HCT116 (cell line): ENCODE results near the gene HLCS. TPM values are rescaled to one million over a fixed set of nuclear protein-coding genes. Genes with fewer than 3 reads are reported as not detected.

ENCODE experiments used
- ATAC-seq: fragments of 200-7000 bp; cut with Tn5 transposase; 2 replicates; pipeline ENCODE4 v1.9.1; 2020; ENCODE audit warnings: mild to moderate bottlenecking, moderate library complexity
- BruUV-seq: library from RNA; stranded (reverse); fragments of 400-500 nt; replicated peaks from 2 replicates; lab custom pipeline; 2021; lab: Mats Ljungman, UMichigan
- CTCF ChIA-PET: fragments of 300-600 bp; sonication (Branson Sonifier 250); formaldehyde crosslinking; loops from one replicate; lab custom pipeline; 2021; ENCODE audit warnings: antibody characterized with exemption; lab: Charles Lee
- POLR2A ChIA-PET: fragments of 300-600, 350-600 bp; sonication (Branson Sonifier 250); formaldehyde crosslinking; loops from one replicate; lab custom pipeline; 2021; ENCODE audit warnings: antibody characterized with exemption; lab: Charles Lee
- RAD21 ChIA-PET, 2 experiments: fragments of 300-600 bp; sonication (Branson Sonifier 250); formaldehyde crosslinking; loops; one replicate each; lab custom pipeline; 2023; ENCODE audit warnings: low total read pairs in 2 of 2; ENCODE audit not compliant: uncharacterized antibody in 2 of 2, unreplicated experiment in 2 of 2, low non-redundant PET in 1 of 2; lab: Charles Lee
- DNase-seq: peaks from one replicate; pipeline ENCODE4 v3.0.0-alpha.2; 2010; ENCODE audit warnings: low read depth, low spot score
- H2AFZ ChIP-seq: fragments of 200-600 bp; shearing (Covaris generic), sonication (generic); 2 replicates; pipeline ENCODE4 v1.6.1; 2017; ENCODE audit warnings: low read depth, mixed run types, mixed read lengths, antibody characterized with exemption, low read length; ENCODE audit not compliant: poor library complexity, severe bottlenecking
- H3K27ac ChIP-seq: 2 replicates; pipeline ENCODE4 v1.5.1; 2012; ENCODE audit warnings: low read depth, low read length
- H3K27me3 ChIP-seq: fragments of 200-600 bp; sonication (generic); 2 replicates; pipeline ENCODE4 v1.6.1; 2016; ENCODE audit warnings: mixed run types, low read length, mixed read lengths; ENCODE audit not compliant: insufficient read depth
- H3K36me3 ChIP-seq, 2 experiments: fragments of 200-500 bp in 1 of 2; fragments of 200-600 bp in 1 of 2; sonication (Bioruptor generic) in 1 of 2; sonication (generic) in 1 of 2; 2 replicates each; pipeline versions ENCODE4 v1.5.1 to v1.6.1; 2014 to 2016; ENCODE audit warnings: low read length in 2 of 2, inconsistent platforms in 1 of 2, mixed read lengths in 1 of 2, mixed run types in 1 of 2; ENCODE audit not compliant: insufficient read depth in 2 of 2, control insufficient read depth in 1 of 2
- H3K4me1 ChIP-seq, 2 experiments: fragments of 200-600 bp in 1 of 2; sonication (generic) in 1 of 2; 2 replicates each; pipeline versions ENCODE4 v1.5.1 to v1.6.1; 2012 to 2017; ENCODE audit warnings: low read length in 2 of 2, inconsistent platforms in 1 of 2, mild to moderate bottlenecking in 1 of 2, mixed read lengths in 1 of 2, mixed run types in 1 of 2, moderate library complexity in 1 of 2; ENCODE audit not compliant: insufficient read depth in 2 of 2, control insufficient read depth in 1 of 2
- H3K4me2 ChIP-seq: fragments of 200-600 bp; sonication (generic); 2 replicates; pipeline ENCODE4 v1.6.1; 2017; ENCODE audit warnings: mixed run types, low read length, mixed read lengths
- H3K4me3 ChIP-seq, 2 experiments: fragments of 200-600 bp in 1 of 2; sonication (generic) in 1 of 2; replicated peaks in 1 of 2; 2 replicates each; pipeline ENCODE4 v1.5.1; 2011 to 2016; ENCODE audit warnings: low read length in 2 of 2, control low read depth in 1 of 2, low read depth in 1 of 2, mild to moderate bottlenecking in 1 of 2, mixed read lengths in 1 of 2, mixed run types in 1 of 2
- H3K79me2 ChIP-seq: fragments of 200-600 bp; sonication (generic); 2 replicates; pipeline ENCODE4 v1.6.1; 2017; ENCODE audit warnings: mild to moderate bottlenecking, mixed run types, low read length, moderate library complexity, mixed read lengths; ENCODE audit not compliant: insufficient read depth
- H3K9ac ChIP-seq: fragments of 200-600 bp; sonication (generic); 2 replicates; pipeline ENCODE4 v1.6.1; 2016; ENCODE audit warnings: low read length, mixed read lengths
- H3K9me2 ChIP-seq: fragments of 200-600 bp; sonication (generic), shearing (Covaris generic); 2 replicates; pipeline ENCODE4 v1.6.1; 2017; ENCODE audit warnings: mixed run types, mild to moderate bottlenecking, moderate library complexity; ENCODE audit not compliant: insufficient read depth
- H3K9me3 ChIP-seq, 2 experiments: fragments of 200-500 bp in 1 of 2; fragments of 200-600 bp in 1 of 2; sonication (Bioruptor generic) in 1 of 2; sonication (generic) in 1 of 2; 2 replicates each; pipeline ENCODE4 v1.6.1; 2014 to 2017; ENCODE audit warnings: low read length in 2 of 2, mixed read lengths in 2 of 2, inconsistent platforms in 1 of 2, low read depth in 1 of 2, mild to moderate bottlenecking in 1 of 2, mixed run types in 1 of 2, moderate library complexity in 1 of 2; ENCODE audit not compliant: control insufficient read depth in 1 of 2, insufficient read depth in 1 of 2
- H4K20me1 ChIP-seq: fragments of 200-600 bp; sonication (generic), shearing (Covaris generic); 2 replicates; pipeline ENCODE4 v1.6.1; 2017; ENCODE audit warnings: mixed run types, mild to moderate bottlenecking, moderate library complexity; ENCODE audit not compliant: insufficient read depth
- CBX3 ChIP-seq: IDR thresholded peaks from 2 replicates; pipeline ENCODE4 v1.6.1; 2012; ENCODE audit warnings: low read depth
- EZH2 ChIP-seq: fragments of 200-600 bp; sonication (generic); IDR thresholded peaks from 2 replicates; pipeline ENCODE4 v1.6.1; 2017; ENCODE audit warnings: antibody characterized with exemption, mixed run types
- FOSL1 ChIP-seq: IDR thresholded peaks from 2 replicates; pipeline ENCODE4 v1.6.1; 2012; ENCODE audit warnings: low read depth
- POLR2A ChIP-seq: IDR thresholded peaks from 2 replicates; pipeline ENCODE4 v1.7.0; 2011; ENCODE audit warnings: borderline replicate concordance; ENCODE audit not compliant: insufficient read depth, insufficient read length; ENCODE audit errors: extremely low read depth
- RAD21 ChIP-seq: IDR thresholded peaks from 2 replicates; pipeline ENCODE4 v1.6.1; 2012; ENCODE audit warnings: low read depth, mild to moderate bottlenecking
- SP1 ChIP-seq: IDR thresholded peaks from 2 replicates; pipeline ENCODE4 v1.6.1; 2012; ENCODE audit warnings: low read depth
- SRF ChIP-seq: IDR thresholded peaks from 2 replicates; pipeline ENCODE4 v1.6.1; 2012; ENCODE audit warnings: low read depth
- TCF7L2 ChIP-seq: IDR thresholded peaks from 2 replicates; pipeline ENCODE4 v1.7.0; 2011; ENCODE audit warnings: borderline replicate concordance, inconsistent platforms; ENCODE audit not compliant: insufficient read depth, insufficient read length; ENCODE audit errors: extremely low read depth
- YY1 ChIP-seq: IDR thresholded peaks from 2 replicates; pipeline ENCODE4 v1.6.1; 2011; ENCODE audit warnings: low read length, low read depth, moderate library complexity, mild to moderate bottlenecking; ENCODE audit not compliant: insufficient replicate concordance; ENCODE audit errors: extremely low read depth
- ZNF274 ChIP-seq: fragments of 200-500 bp; sonication (Bioruptor generic); IDR thresholded peaks from 2 replicates; pipeline ENCODE4 v1.6.1; 2014; ENCODE audit warnings: mild to moderate bottlenecking, low read depth, low read length, inconsistent platforms
- intact Hi-C: fragments of 100-400 bp; cut with micrococcal nuclease; formaldehyde crosslinking; loops from 2 replicates; pipeline ENCODE4 v1.10.0; 2022
- total RNA-seq: library from RNA; stranded (reverse); gene quantifications from one replicate; pipeline ENCODE4 v1.2.1, GENCODE V29; 2021; ENCODE audit not compliant: unreplicated experiment
- TF ChIP-seq, protein P1 (sequence below): IDR thresholded peaks from 2 replicates; pipeline ENCODE4 v1.6.1; 2011; ENCODE audit warnings: mild to moderate bottlenecking, low read length, moderate library complexity; ENCODE audit not compliant: insufficient replicate concordance; ENCODE audit errors: extremely low read depth
- TF ChIP-seq, protein P2 (sequence below): IDR thresholded peaks from 2 replicates; pipeline ENCODE4 v1.6.1; 2012; ENCODE audit warnings: low read depth
- TF ChIP-seq, protein P3 (sequence below): IDR thresholded peaks from 2 replicates; pipeline ENCODE4 v1.6.1; 2012

The HLCS gene
- total RNA-seq, 1 experiment from 2014 or later, result 18.5 TPM

DNA sequence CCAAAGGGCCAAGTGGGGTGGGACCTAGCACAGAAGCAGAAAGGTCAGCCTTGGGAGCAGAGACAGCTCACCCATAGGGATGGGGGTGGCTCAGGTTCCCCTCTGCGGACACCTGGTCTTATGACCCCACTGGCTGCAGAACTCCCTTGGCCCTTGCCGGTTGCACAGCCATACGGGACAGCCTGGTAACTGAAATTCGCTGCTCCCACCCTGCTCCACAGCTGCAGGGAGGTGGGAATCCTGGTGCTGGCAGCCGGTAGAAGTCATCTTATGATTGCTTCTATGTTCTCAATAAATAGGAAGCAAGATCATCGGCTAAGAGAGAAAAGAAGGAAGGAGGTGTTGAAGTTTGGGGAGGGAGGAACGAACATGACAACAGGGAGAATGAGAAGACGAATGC lies 64.1 kb downstream of the HLCS start:
- no peak for TF ChIP-seq CBX3
- no peak for TF ChIP-seq SP1
- no peak for TF ChIP-seq POLR2A
- TF ChIP-seq, protein P1, sequence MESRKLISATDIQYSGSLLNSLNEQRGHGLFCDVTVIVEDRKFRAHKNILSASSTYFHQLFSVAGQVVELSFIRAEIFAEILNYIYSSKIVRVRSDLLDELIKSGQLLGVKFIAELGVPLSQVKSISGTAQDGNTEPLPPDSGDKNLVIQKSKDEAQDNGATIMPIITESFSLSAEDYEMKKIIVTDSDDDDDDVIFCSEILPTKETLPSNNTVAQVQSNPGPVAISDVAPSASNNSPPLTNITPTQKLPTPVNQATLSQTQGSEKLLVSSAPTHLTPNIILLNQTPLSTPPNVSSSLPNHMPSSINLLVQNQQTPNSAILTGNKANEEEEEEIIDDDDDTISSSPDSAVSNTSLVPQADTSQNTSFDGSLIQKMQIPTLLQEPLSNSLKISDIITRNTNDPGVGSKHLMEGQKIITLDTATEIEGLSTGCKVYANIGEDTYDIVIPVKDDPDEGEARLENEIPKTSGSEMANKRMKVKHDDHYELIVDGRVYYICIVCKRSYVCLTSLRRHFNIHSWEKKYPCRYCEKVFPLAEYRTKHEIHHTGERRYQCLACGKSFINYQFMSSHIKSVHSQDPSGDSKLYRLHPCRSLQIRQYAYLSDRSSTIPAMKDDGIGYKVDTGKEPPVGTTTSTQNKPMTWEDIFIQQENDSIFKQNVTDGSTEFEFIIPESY, result no peak
- intact Hi-C loops, result no loop called here
- H3K36me3 ChIP-seq, result no peaks in the 10 kb centered on the region
- H3K4me2 ChIP-seq, result no peak overlapping the region
- H3K4me3 ChIP-seq, result no peak overlapping the region
- H2AFZ ChIP-seq, result no peak overlapping the region
- ChIA-PET CTCF (no interaction called here), POLR2A (no interaction called here), RAD21 (no interaction called here)
- no peak overlapping the region for H3K9ac ChIP-seq
- H3K4me1 ChIP-seq, result no peaks in the 10 kb centered on the region
- H3K9me3 ChIP-seq, result no peaks in the 10 kb centered on the region
- ATAC-seq (no peak), DNase-seq (no peak)
- no peaks in the 10 kb centered on the region for H3K79me2 ChIP-seq
- no peaks in the 10 kb centered on the region for H3K27me3 ChIP-seq
- no peak overlapping the region for H3K27ac ChIP-seq
- no TSS peak for BruUV-seq
- H3K9me2 ChIP-seq, result no peaks in the 10 kb centered on the region
- H4K20me1 ChIP-seq, result no peaks in the 10 kb centered on the region

DNA sequence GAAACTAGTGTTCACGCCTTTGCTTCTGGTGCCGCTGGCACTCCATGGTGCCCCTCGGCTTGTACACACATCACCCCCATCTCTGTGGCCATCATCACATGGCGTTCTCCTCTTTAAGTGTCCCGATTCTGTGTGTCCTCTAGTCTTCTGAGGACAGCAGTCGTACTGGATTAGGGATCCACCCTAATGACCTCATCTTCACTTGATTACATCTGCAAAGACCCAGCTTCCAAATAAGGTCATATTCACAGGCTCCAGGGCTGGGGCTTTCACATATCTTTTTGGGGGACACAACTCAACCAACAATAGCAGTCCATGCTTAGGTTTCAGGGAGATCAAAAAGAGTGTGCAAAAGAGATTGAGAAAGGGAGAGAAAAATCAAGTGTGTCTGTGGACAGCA lies 64.9 kb downstream of the HLCS start:
- H3K27me3 ChIP-seq, result no peaks in the 10 kb centered on the region
- no peaks in the 10 kb centered on the region for H3K36me3 ChIP-seq
- no peak overlapping the region for H2AFZ ChIP-seq
- no peak overlapping the region for H3K4me2 ChIP-seq
- ChIA-PET POLR2A (no interaction called here), RAD21 (no interaction called here), CTCF (no interaction called here)
- no peaks in the 10 kb centered on the region for H3K79me2 ChIP-seq
- no TSS peak for BruUV-seq
- no peaks in the 10 kb centered on the region for H3K9me3 ChIP-seq
- H3K4me1 ChIP-seq, result no peaks in the 10 kb centered on the region
- no peak overlapping the region for H3K27ac ChIP-seq
- TF ChIP-seq YY1 (no peak), FOSL1 (no peak), ZNF274 (no peak), RAD21 (no peak), TCF7L2 (no peak), POLR2A (no peak), EZH2 (no peak), SRF (no peak)
- TF ChIP-seq, protein P1, result no peak
- TF ChIP-seq, protein P2, sequence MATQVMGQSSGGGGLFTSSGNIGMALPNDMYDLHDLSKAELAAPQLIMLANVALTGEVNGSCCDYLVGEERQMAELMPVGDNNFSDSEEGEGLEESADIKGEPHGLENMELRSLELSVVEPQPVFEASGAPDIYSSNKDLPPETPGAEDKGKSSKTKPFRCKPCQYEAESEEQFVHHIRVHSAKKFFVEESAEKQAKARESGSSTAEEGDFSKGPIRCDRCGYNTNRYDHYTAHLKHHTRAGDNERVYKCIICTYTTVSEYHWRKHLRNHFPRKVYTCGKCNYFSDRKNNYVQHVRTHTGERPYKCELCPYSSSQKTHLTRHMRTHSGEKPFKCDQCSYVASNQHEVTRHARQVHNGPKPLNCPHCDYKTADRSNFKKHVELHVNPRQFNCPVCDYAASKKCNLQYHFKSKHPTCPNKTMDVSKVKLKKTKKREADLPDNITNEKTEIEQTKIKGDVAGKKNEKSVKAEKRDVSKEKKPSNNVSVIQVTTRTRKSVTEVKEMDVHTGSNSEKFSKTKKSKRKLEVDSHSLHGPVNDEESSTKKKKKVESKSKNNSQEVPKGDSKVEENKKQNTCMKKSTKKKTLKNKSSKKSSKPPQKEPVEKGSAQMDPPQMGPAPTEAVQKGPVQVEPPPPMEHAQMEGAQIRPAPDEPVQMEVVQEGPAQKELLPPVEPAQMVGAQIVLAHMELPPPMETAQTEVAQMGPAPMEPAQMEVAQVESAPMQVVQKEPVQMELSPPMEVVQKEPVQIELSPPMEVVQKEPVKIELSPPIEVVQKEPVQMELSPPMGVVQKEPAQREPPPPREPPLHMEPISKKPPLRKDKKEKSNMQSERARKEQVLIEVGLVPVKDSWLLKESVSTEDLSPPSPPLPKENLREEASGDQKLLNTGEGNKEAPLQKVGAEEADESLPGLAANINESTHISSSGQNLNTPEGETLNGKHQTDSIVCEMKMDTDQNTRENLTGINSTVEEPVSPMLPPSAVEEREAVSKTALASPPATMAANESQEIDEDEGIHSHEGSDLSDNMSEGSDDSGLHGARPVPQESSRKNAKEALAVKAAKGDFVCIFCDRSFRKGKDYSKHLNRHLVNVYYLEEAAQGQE, result no peak
- TF ChIP-seq, protein P3, sequence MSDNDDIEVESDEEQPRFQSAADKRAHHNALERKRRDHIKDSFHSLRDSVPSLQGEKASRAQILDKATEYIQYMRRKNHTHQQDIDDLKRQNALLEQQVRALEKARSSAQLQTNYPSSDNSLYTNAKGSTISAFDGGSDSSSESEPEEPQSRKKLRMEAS, result no peak
- intact Hi-C loops, result no loop called here
- H4K20me1 ChIP-seq, result no peaks in the 10 kb centered on the region
- DNase-seq (no peak), ATAC-seq (no peak)
- H3K4me3 ChIP-seq, result no peak overlapping the region
- no peak overlapping the region for H3K9ac ChIP-seq
- no peaks in the 10 kb centered on the region for H3K9me2 ChIP-seq
